Mucosa of stomach (tissue), 1 donor: Measurements from ENCODE around the gene MAT1A.
"Not testable (repeated sequence)": the region's sequence is repeated elsewhere in the genome, so short reads cannot be mapped to it uniquely, and the experiment has no call there.

ENCODE experiments used
- H3K27me3 ChIP-seq: one replicate; pipeline ENCODE4 v1.7.0; 2013; ENCODE audit warnings: mild to moderate bottlenecking, low read length; ENCODE audit not compliant: control insufficient read depth, insufficient read depth
- H3K36me3 ChIP-seq: one replicate; pipeline ENCODE4 v1.7.0; 2013; ENCODE audit warnings: low read length; ENCODE audit not compliant: control insufficient read depth, insufficient read depth
- H3K4me1 ChIP-seq: one replicate; pipeline ENCODE4 v1.7.0; 2013; ENCODE audit warnings: mild to moderate bottlenecking, low read length; ENCODE audit not compliant: control insufficient read depth, insufficient read depth
- H3K4me3 ChIP-seq: one replicate; pipeline ENCODE4 v1.7.0; 2013; ENCODE audit warnings: low read length
- H3K9ac ChIP-seq: one replicate; pipeline ENCODE4 v1.7.0; 2013; ENCODE audit warnings: mild to moderate bottlenecking, low read length, moderate library complexity
- H3K9me3 ChIP-seq: one replicate; pipeline ENCODE4 v1.7.0; 2013; ENCODE audit warnings: mild to moderate bottlenecking, low read length, moderate library complexity; ENCODE audit not compliant: control insufficient read depth
- donor health status: Pancreatic carcinoma.

The MAT1A gene

GRCh38 chr10:80259405-80259871 is 30.0 kb downstream of the MAT1A start:
- no peaks in the 10 kb centered on the region for H3K4me1 ChIP-seq
- H3K4me3 ChIP-seq: no peak overlapping the region
- no peaks in the 10 kb centered on the region for H3K9me3 ChIP-seq
- no peaks in the 10 kb centered on the region for H3K36me3 ChIP-seq
- peaks cover 5% of the 10 kb centered on the region for H3K27me3 ChIP-seq
- no peak overlapping the region for H3K9ac ChIP-seq

GRCh38 chr10:80256798-80257197 is 32.7 kb downstream of the MAT1A start:
- not testable (repeated sequence) for H3K4me3 ChIP-seq, H3K9me3 ChIP-seq, H3K36me3 ChIP-seq, H3K9ac ChIP-seq, H3K27me3 ChIP-seq, H3K4me1 ChIP-seq

GRCh38 chr10:80254726-80255125 is 34.7 kb downstream of the MAT1A start:
- H3K4me1 ChIP-seq: not testable (repeated sequence)

GRCh38 chr10:80253963-80254271 is 35.5 kb downstream of the MAT1A start:
- not testable (repeated sequence) for H3K9me3 ChIP-seq, H3K9ac ChIP-seq, H3K4me3 ChIP-seq, H3K27me3 ChIP-seq, H3K36me3 ChIP-seq, H3K4me1 ChIP-seq

More at GRCh38 chr10:80254726-80255125, 34.7 kb downstream of the MAT1A start:
- not testable (repeated sequence) for H3K4me3 ChIP-seq, H3K9ac ChIP-seq, H3K9me3 ChIP-seq, H3K36me3 ChIP-seq, H3K27me3 ChIP-seq

GRCh38 chr10:80253266-80253962 is 36.0 kb downstream of the MAT1A start:
- no peaks in the 10 kb centered on the region for H3K9me3 ChIP-seq
- no peaks in the 10 kb centered on the region for H3K36me3 ChIP-seq
- H3K9ac ChIP-seq: no peak overlapping the region
- H3K4me3 ChIP-seq: no peak overlapping the region
- H3K4me1 ChIP-seq: no peaks in the 10 kb centered on the region
- H3K27me3 ChIP-seq: peaks cover 4% of the 10 kb centered on the region

- Histone ChIP-seq H3K9ac (no peak overlapping the region), H3K4me1 (no peaks in the 10 kb centered on the region), H3K9me3 (no peaks in the 10 kb centered on the region), H3K36me3 (no peaks in the 10 kb centered on the region), H3K4me3 (no peak overlapping the region), H3K27me3 (peaks cover 4% of the 10 kb centered on the region)
Observed at GRCh38 chr10:80252296-80252887, 37.1 kb downstream of the MAT1A start.

- H3K4me3 ChIP-seq, H3K36me3 ChIP-seq, H3K9ac ChIP-seq, H3K27me3 ChIP-seq, H3K9me3 ChIP-seq, H3K4me1 ChIP-seq: not testable (repeated sequence)
Observed at GRCh38 chr10:80251703-80252280, 37.7 kb downstream of the MAT1A start.

- not testable (repeated sequence) for H3K9ac ChIP-seq, H3K4me1 ChIP-seq, H3K9me3 ChIP-seq, H3K4me3 ChIP-seq, H3K36me3 ChIP-seq, H3K27me3 ChIP-seq
Observed at GRCh38 chr10:80250399-80250798, 39.1 kb downstream of the MAT1A start.

- not testable (repeated sequence) for H3K4me1 ChIP-seq, H3K27me3 ChIP-seq, H3K9me3 ChIP-seq, H3K36me3 ChIP-seq, H3K9ac ChIP-seq, H3K4me3 ChIP-seq
Observed at GRCh38 chr10:80249906-80250305, 39.6 kb downstream of the MAT1A start.

- H3K9ac ChIP-seq, H3K27me3 ChIP-seq, H3K36me3 ChIP-seq, H3K9me3 ChIP-seq, H3K4me3 ChIP-seq, H3K4me1 ChIP-seq: not testable (repeated sequence)
Observed at GRCh38 chr10:80247611-80248010, 41.8 kb downstream of the MAT1A start.

- not testable (repeated sequence) for H3K4me1 ChIP-seq, H3K4me3 ChIP-seq, H3K9me3 ChIP-seq, H3K36me3 ChIP-seq, H3K27me3 ChIP-seq, H3K9ac ChIP-seq
Observed at GRCh38 chr10:80244371-80244770, 45.1 kb downstream of the MAT1A start.

GRCh38 chr10:80242341-80242740 is 47.1 kb downstream of the MAT1A start:
- H3K27me3 ChIP-seq, H3K9me3 ChIP-seq, H3K4me3 ChIP-seq, H3K9ac ChIP-seq, H3K36me3 ChIP-seq, H3K4me1 ChIP-seq: not testable (repeated sequence)

GRCh38 chr10:80236457-80236856 is 53.0 kb downstream of the MAT1A start:
- not testable (repeated sequence) for H3K27me3 ChIP-seq, H3K36me3 ChIP-seq, H3K4me1 ChIP-seq, H3K9ac ChIP-seq, H3K9me3 ChIP-seq, H3K4me3 ChIP-seq
